ENCODE data around the gene CRYL1. TPM values are rescaled to one million over a fixed set of nuclear protein-coding genes. Genes with fewer than 3 reads are reported as not detected.
A peak's percentile ranks its signal among the peaks of the same experiment; 100 is the strongest.

Gene CRYL1
- total and polyA plus RNA-seq, 4 donors, result 14.1 to 24.1 (median 22.1) TPM

DNA sequence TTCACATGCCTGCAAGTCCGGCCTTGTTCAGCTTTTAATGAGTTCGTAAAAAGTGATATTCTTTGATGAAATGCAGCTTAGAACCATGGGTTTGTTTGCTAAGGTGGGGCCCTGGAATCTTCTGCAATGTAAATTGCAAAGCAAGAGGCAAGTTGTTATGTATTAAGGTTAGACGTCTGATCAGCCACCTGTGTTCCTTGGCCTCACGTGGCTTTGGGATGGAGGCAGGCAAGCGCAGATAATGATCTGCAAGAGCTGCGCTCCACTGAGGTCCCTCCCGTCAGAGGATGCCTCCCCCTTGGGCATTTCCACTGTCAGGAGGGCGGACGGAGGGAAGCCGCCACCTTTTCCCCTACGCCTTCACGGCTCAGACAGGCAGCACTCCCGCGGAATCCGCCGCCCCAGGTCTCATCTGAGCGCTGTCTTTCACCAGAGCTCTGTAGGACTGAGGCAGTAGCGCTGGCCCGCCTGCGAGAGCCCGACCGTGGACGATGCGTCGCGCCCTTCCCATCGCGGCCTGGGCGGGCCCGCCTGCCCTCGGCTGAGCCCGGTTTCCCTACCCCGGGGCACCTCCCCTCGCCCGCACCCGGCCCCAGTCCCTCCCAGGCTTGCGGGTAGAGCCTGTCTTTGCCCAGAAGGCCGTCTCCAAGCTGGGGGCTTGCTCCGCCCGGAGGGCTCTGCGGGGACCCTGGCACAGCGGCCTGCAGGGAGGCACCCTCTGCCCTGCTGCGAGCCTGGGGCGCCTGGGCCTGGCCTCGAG lies 110.9 kb downstream of the CRYL1 start:
- Histone ChIP-seq H3K36me3 (ENCODE audit: control insufficient read depth in 4 of 4, insufficient read depth in 4 of 4, low read length in 4 of 4) (no peaks in the 10 kb centered on the region), H3K9ac (ENCODE audit: insufficient read depth in 1 of 2, low read length in 2 of 2) (no peak overlapping the region), H3K9me3 (ENCODE audit: control insufficient read depth in 4 of 4, insufficient read depth in 3 of 4, low read length in 3 of 4) (peaks cover 0 to 11% (median 0%) of the 10 kb centered on the region in 4 donors), H3K4me3 (no peak overlapping the region), H3K27me3 (ENCODE audit: control insufficient read depth in 3 of 3, insufficient read depth in 3 of 3, low read length in 2 of 3) (peaks cover 0 to 17% (median 11%) of the 10 kb centered on the region in 3 donors), H3K4me1 (ENCODE audit: control insufficient read depth in 5 of 5, insufficient read depth in 5 of 5, low read length in 5 of 5) (peaks cover 0 to 9% (median 0%) of the 10 kb centered on the region in 5 donors), H3K27ac (ENCODE audit: low read depth in 1 of 2, low read length in 1 of 2) (no peak overlapping the region)
- TF ChIP-seq, protein P1, sequence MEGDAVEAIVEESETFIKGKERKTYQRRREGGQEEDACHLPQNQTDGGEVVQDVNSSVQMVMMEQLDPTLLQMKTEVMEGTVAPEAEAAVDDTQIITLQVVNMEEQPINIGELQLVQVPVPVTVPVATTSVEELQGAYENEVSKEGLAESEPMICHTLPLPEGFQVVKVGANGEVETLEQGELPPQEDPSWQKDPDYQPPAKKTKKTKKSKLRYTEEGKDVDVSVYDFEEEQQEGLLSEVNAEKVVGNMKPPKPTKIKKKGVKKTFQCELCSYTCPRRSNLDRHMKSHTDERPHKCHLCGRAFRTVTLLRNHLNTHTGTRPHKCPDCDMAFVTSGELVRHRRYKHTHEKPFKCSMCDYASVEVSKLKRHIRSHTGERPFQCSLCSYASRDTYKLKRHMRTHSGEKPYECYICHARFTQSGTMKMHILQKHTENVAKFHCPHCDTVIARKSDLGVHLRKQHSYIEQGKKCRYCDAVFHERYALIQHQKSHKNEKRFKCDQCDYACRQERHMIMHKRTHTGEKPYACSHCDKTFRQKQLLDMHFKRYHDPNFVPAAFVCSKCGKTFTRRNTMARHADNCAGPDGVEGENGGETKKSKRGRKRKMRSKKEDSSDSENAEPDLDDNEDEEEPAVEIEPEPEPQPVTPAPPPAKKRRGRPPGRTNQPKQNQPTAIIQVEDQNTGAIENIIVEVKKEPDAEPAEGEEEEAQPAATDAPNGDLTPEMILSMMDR (IDR thresholded peaks at IDR 0.05; ENCODE audit: control extremely low read depth, extremely low read depth), result no peak
- ATAC-seq (ENCODE audit: insufficient read depth, low FRiP score) (no peak), DNase-seq (peak in 1 of 3 donors; percentile 24)
- WGBS, 2 donors, result 51 to 54% methylated on average over 39 to 45 of the region's 45 CpGs

DNA sequence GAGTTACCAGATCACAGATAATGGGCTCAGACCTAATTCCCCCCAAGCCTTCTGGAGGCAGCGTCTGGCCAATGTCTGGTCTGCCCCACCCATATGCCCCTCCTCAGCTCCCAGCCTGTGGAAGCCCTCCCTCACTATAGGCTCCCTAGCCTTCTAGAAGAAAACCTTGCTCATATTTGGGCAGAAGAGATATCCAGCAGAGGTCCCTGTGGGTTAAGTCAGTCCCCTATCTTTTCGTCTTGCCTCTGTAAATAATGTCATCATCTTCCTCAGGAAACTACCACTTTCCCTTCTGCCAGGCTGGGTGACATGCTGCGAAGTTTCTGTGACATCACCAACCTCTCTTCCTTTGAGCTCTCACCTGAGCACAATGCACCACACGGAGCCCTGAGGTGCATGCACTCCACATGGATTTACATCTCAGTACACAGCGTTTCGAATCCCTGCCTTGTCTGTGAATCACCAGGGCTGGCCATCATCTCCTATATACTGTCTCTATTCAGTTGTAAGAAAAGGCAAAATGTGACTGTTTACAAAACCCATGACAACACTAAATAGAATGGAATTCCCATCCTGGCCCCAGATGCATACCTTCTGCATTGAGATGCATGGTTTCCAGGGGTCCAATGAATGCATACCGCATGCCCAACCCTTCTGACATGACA lies 112.8 kb downstream of the CRYL1 start:
- WGBS, 2 donors, result 72 to 78% methylated on average over 7 of the region's 7 CpGs

DNA sequence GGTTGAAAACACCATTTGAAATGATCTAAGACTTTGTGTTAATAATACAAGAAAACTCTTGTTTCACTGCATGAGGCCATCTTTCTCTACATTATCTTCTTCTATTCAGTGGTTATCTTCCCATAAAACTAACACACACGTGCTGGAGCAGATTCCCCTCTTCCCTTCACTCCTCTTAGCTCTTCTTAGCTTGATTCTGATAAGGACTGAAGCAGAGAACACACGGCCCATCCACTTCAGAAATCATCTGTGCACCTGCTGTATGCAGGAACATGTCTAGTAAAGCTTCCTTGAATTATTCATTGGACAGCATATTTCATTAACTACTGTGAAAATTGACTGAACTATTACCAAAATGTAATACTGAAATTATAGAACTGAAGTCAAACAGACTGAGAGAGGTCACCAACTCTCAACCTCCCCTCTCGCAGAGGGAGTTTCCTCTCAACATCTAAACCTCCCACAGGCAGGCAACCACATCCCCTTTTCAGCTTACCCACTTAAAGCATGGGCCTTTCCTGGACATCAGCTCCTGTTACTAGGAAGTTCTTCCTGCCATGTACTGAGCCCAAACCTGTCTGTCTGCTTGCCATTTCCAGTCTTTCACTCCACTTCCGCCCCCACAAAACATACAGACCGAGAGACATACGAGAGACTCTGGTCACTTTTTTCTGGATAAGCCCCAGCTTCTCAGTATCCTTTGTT lies 113.9 kb downstream of the CRYL1 start:
- Histone ChIP-seq H3K36me3 (ENCODE audit: control insufficient read depth in 4 of 4, insufficient read depth in 4 of 4, low read length in 4 of 4) (no peaks in the 10 kb centered on the region), H3K27me3 (ENCODE audit: control insufficient read depth in 3 of 3, insufficient read depth in 3 of 3, low read length in 2 of 3) (peaks cover 0 to 17% (median 11%) of the 10 kb centered on the region in 3 donors), H3K4me3 (no peak overlapping the region), H3K9ac (ENCODE audit: insufficient read depth in 1 of 2, low read length in 2 of 2) (no peak overlapping the region), H3K9me3 (ENCODE audit: control insufficient read depth in 4 of 4, insufficient read depth in 3 of 4, low read length in 3 of 4) (peaks cover 0 to 9% (median 0%) of the 10 kb centered on the region in 4 donors), H3K27ac (ENCODE audit: low read depth in 1 of 2, low read length in 1 of 2) (no peak overlapping the region), H3K4me1 (ENCODE audit: control insufficient read depth in 5 of 5, insufficient read depth in 5 of 5, low read length in 5 of 5) (peaks cover 0 to 9% (median 2%) of the 10 kb centered on the region in 5 donors)
- DNase-seq (no peak), ATAC-seq (ENCODE audit: insufficient read depth, low FRiP score) (no peak)
- TF ChIP-seq, protein P1 (IDR thresholded peaks at IDR 0.05; ENCODE audit: control extremely low read depth, extremely low read depth), result no peak
- WGBS, 2 donors, result 21 to 51% methylated on average over 6 of the region's 6 CpGs

More for the DNA sequence above, 112.8 kb downstream of the CRYL1 start:
- TF ChIP-seq, protein P1 (IDR thresholded peaks at IDR 0.05; ENCODE audit: control extremely low read depth, extremely low read depth), result no peak
- H3K4me3 ChIP-seq, result no peak overlapping the region
- ATAC-seq (ENCODE audit: insufficient read depth, low FRiP score) (no peak), DNase-seq (no peak)
- H3K36me3 ChIP-seq (ENCODE audit: control insufficient read depth in 4 of 4, insufficient read depth in 4 of 4, low read length in 4 of 4), result no peaks in the 10 kb centered on the region
- peaks cover 0 to 9% (median 2%) of the 10 kb centered on the region in 5 donors for H3K4me1 ChIP-seq (ENCODE audit: control insufficient read depth in 5 of 5, insufficient read depth in 5 of 5, low read length in 5 of 5)
- H3K27me3 ChIP-seq (ENCODE audit: control insufficient read depth in 3 of 3, insufficient read depth in 3 of 3, low read length in 2 of 3), result peaks cover 0 to 17% (median 11%) of the 10 kb centered on the region in 3 donors
- H3K27ac ChIP-seq (ENCODE audit: low read depth in 1 of 2, low read length in 1 of 2), result no peak overlapping the region
- peaks cover 0 to 9% (median 0%) of the 10 kb centered on the region in 4 donors for H3K9me3 ChIP-seq (ENCODE audit: control insufficient read depth in 4 of 4, insufficient read depth in 3 of 4, low read length in 3 of 4)
- no peak overlapping the region for H3K9ac ChIP-seq (ENCODE audit: insufficient read depth in 1 of 2, low read length in 2 of 2)
